B cell (primary cell): ENCODE data around the gene GLIS2. TPM values are rescaled to one million over a fixed set of nuclear protein-coding genes. Genes with fewer than 3 reads are reported as not detected.

Source experiments
- ATAC-seq: fragments of 200-7000 bp; cut with Tn5 transposase; one replicate; pipeline ENCODE4 v1.10.0; 2021; ENCODE audit warnings: low read depth, mild to moderate bottlenecking, moderate number of reproducible peaks, moderate library complexity
- CTCF ChIA-PET: fragments of 350-600 bp; sonication (Branson Sonifier 250); formaldehyde crosslinking; loops from one replicate; lab custom pipeline; 2021; ENCODE audit warnings: antibody characterized with exemption, inconsistent platforms; lab: Charles Lee
- POLR2A ChIA-PET: fragments of 350-600 bp; sonication (Branson Sonifier 250); formaldehyde crosslinking; loops from one replicate; lab custom pipeline; 2021; ENCODE audit warnings: antibody characterized with exemption; lab: Charles Lee
- DNase-seq: peaks from one replicate; pipeline ENCODE4 v3.0.0; 2013
- H2AFZ ChIP-seq: 2 replicates; pipeline ENCODE4 v1.6.1; 2012; ENCODE audit warnings: mild to moderate bottlenecking, low read depth, low read length; ENCODE audit not compliant: insufficient read depth, poor library complexity, severe bottlenecking
- H3K27ac ChIP-seq, 2 donors: 1 replicate in 1 of 2; 2 replicates in 1 of 2; pipeline ENCODE4 v1.5.1; 2012 to 2013; ENCODE audit warnings: low read length in 2 of 2, mild to moderate bottlenecking in 2 of 2, moderate library complexity in 1 of 2
- H3K27me3 ChIP-seq, 4 experiments: fragments of 200-600 bp in 1 of 4; sonication (generic) in 1 of 4; replicated peaks in 1 of 4; 1 replicate in 2 of 4; 2 replicates in 2 of 4; pipeline versions ENCODE4 v1.6.1 to v1.7.0; 2013 to 2016; ENCODE audit warnings: low read length in 3 of 4, mild to moderate bottlenecking in 2 of 4, mixed read lengths in 1 of 4, moderate library complexity in 1 of 4; ENCODE audit not compliant: insufficient read depth in 4 of 4, control insufficient read depth in 3 of 4; ENCODE audit errors: control extremely low read depth in 1 of 4
- H3K36me3 ChIP-seq, 2 experiments: replicated peaks in 1 of 2; 1 replicate in 1 of 2; 2 replicates in 1 of 2; pipeline versions ENCODE4 v1.6.1 to v1.7.1; 2013; ENCODE audit warnings: low read length in 1 of 2; ENCODE audit not compliant: insufficient read depth in 2 of 2, control insufficient read depth in 1 of 2; ENCODE audit errors: control extremely low read depth in 1 of 2, extremely low read depth in 1 of 2
- H3K4me1 ChIP-seq, 2 donors: fragments of 200-600 bp in 1 of 2; sonication (generic) in 1 of 2; 1 replicate in 1 of 2; 2 replicates in 1 of 2; pipeline versions ENCODE4 v1.5.1 to v1.6.1; 2013 to 2017; ENCODE audit warnings: low read length in 2 of 2; ENCODE audit not compliant: control insufficient read depth in 2 of 2, insufficient read depth in 2 of 2
- H3K4me2 ChIP-seq: replicated peaks from 2 replicates; pipeline ENCODE3; 2012; ENCODE audit warnings: mild to moderate bottlenecking, low read depth, low read length; ENCODE audit not compliant: poor library complexity, severe bottlenecking
- H3K4me3 ChIP-seq, 5 experiments: fragments of 200-600 bp in 1 of 5; sonication (generic) in 1 of 5; 1 replicate in 3 of 5; 2 replicates in 2 of 5; pipeline versions ENCODE4 v1.5.1 to v1.7.0; 2011 to 2016; ENCODE audit warnings: low read length in 4 of 5, mild to moderate bottlenecking in 4 of 5, low read depth in 2 of 5, control low read depth in 1 of 5, moderate library complexity in 1 of 5; ENCODE audit not compliant: insufficient read depth in 1 of 5; ENCODE audit errors: control extremely low read depth in 1 of 5, extremely low read depth in 1 of 5
- H3K79me2 ChIP-seq: fragments of 200-600 bp; sonication (generic); one replicate; pipeline ENCODE4 v1.6.0; 2016; ENCODE audit warnings: low read length; ENCODE audit not compliant: control insufficient read depth, insufficient read depth
- H3K9ac ChIP-seq: fragments of 200-600 bp; sonication (generic); 2 replicates; pipeline ENCODE4 v1.6.1; 2017; ENCODE audit warnings: mild to moderate bottlenecking, low read length, moderate library complexity
- H3K9me3 ChIP-seq, 3 donors: one replicate each; pipeline versions ENCODE4 v1.6.1 to v1.7.1; 2013; ENCODE audit warnings: low read length in 2 of 3; ENCODE audit not compliant: control insufficient read depth in 2 of 3, insufficient read depth in 1 of 3; ENCODE audit errors: control extremely low read depth in 1 of 3
- H4K20me1 ChIP-seq: 2 replicates; pipeline ENCODE4 v1.6.0; 2012; ENCODE audit warnings: mild to moderate bottlenecking, low read length; ENCODE audit not compliant: insufficient read depth, control insufficient read depth, poor library complexity, severe bottlenecking
- H3K27ac Mint-ChIP-seq: one replicate; pipeline ENCODE4 v1.8.0; 2021; ENCODE audit warnings: mixed read lengths
- H3K27me3 Mint-ChIP-seq: one replicate; pipeline ENCODE4 v1.8.0; 2021; ENCODE audit warnings: mixed read lengths
- H3K4me1 Mint-ChIP-seq: one replicate; pipeline ENCODE4 v1.8.0; 2021; ENCODE audit warnings: mixed read lengths
- H3K4me3 Mint-ChIP-seq: one replicate; pipeline ENCODE4 v1.8.0; 2021; ENCODE audit warnings: mixed read lengths
- H3K9me3 Mint-ChIP-seq: one replicate; pipeline ENCODE4 v1.8.0; 2022; ENCODE audit warnings: mixed read lengths; ENCODE audit not compliant: insufficient read depth
- CTCF ChIP-seq: fragments of 200-600 bp; IDR thresholded peaks from one replicate; pipeline ENCODE4 v1.8.0; 2022; ENCODE audit warnings: antibody characterized with exemption, mild to moderate bottlenecking
- EZH2 ChIP-seq: IDR thresholded peaks from 2 replicates; pipeline ENCODE4 v1.6.1; 2012; ENCODE audit warnings: borderline replicate concordance, low read depth, mild to moderate bottlenecking, moderate library complexity, low read length; ENCODE audit not compliant: insufficient read depth, poor library complexity, severe bottlenecking
- WGBS: methylation state at CpG from one replicate; pipeline ENCODE4 v1.1.5; 2013; ENCODE audit warnings: missing lambda C conversion rate; ENCODE audit not compliant: insufficient coverage; 5-methylcytosine and 5-hydroxymethylcytosine counted together
- intact Hi-C: fragments of 100-400 bp; cut with micrococcal nuclease; formaldehyde crosslinking; loops from one replicate; pipeline ENCODE4 v1.10.0; 2022
- polyA plus RNA-seq: library from polyadenylated mRNA; depleted of rRNA; stranded (reverse); fragments of >200 nt; gene quantifications from 2 replicates; pipeline ENCODE4 v1.2.3, GENCODE V29; 2012
- total RNA-seq, 2 donors: library from RNA; stranded (reverse); fragments of 120-200 nt in 1 of 2; gene quantifications; 1 replicate in 1 of 2; 2 replicates in 1 of 2; pipeline versions ENCODE4 v1.2.3 to v1.2.4, GENCODE V29; 2013 to 2022

Gene GLIS2
- total and polyA plus RNA-seq, 2 donors (not counting 1 experiment from before 2014, with no cell fraction given) = not detected

GRCh38 chr16:4324492-4325252 is 8.8 kb downstream of the GLIS2 start:
- no peaks in the 10 kb centered on the region for H4K20me1 ChIP-seq
- TF ChIP-seq EZH2 (no peak), CTCF (no peak)
- DNase-seq (no peak), ATAC-seq (no peak)
- Mint-ChIP-seq H3K9me3 (no peaks in the 10 kb centered on the region), H3K4me3 (no peak overlapping the region), H3K27ac (no peak overlapping the region), H3K27me3 (peaks cover 1% of the 10 kb centered on the region), H3K4me1 (peaks cover 10% of the 10 kb centered on the region)
- H3K79me2 ChIP-seq = no peaks in the 10 kb centered on the region
- H3K36me3 ChIP-seq = no peaks in the 10 kb centered on the region
- H3K4me3 ChIP-seq = no peak overlapping the region
- no peak overlapping the region for H3K4me2 ChIP-seq
- intact Hi-C loops = no loop called here
- H2AFZ ChIP-seq = no peak overlapping the region
- ChIA-PET POLR2A (no interaction called here), CTCF (interaction anchor here (0.6 to 10.0 kb wide), 3 partner anchors 13 to 114 kb away, joined by 5 to 165 read pairs (median 152); partner anchors contain the start of gene GLIS2)
- H3K4me1 ChIP-seq = peaks cover 18 to 29% of the 10 kb centered on the region in 2 donors
- H3K9ac ChIP-seq = no peak overlapping the region
- no peaks in the 10 kb centered on the region for H3K9me3 ChIP-seq
- peaks cover 0 to 20% (median 0%) of the 10 kb centered on the region in 4 experiments for H3K27me3 ChIP-seq
- H3K27ac ChIP-seq = no peak overlapping the region
- WGBS = 92% methylated on average over 21 of the region's 22 CpGs

- Mint-ChIP-seq H3K9me3 (no peaks in the 10 kb centered on the region), H3K27me3 (peaks cover 3% of the 10 kb centered on the region), H3K4me1 (peaks cover 9% of the 10 kb centered on the region), H3K27ac (no peak overlapping the region), H3K4me3 (peak overlapping the region; percentile 14)
- H3K27me3 ChIP-seq = peaks cover 0 to 15% (median 0%) of the 10 kb centered on the region in 4 experiments
- DNase-seq = peak; percentile 50
- H4K20me1 ChIP-seq = no peaks in the 10 kb centered on the region
- WGBS = 50% methylated on average over 1 of the region's 6 CpGs
- peaks cover 16 to 24% of the 10 kb centered on the region in 2 donors for H3K4me1 ChIP-seq
- ChIA-PET POLR2A (no interaction called here), CTCF (interaction anchor here (0.6 to 10.0 kb wide), 4 partner anchors 9 to 113 kb away, joined by 4 to 165 read pairs (median 78); partner anchors contain the start of gene GLIS2)
- no peak overlapping the region for H3K27ac ChIP-seq
- no peak overlapping the region for H2AFZ ChIP-seq
- no peaks in the 10 kb centered on the region for H3K9me3 ChIP-seq
- no peaks in the 10 kb centered on the region for H3K79me2 ChIP-seq
- TF ChIP-seq CTCF (no peak), EZH2 (no peak)
- no peak for ATAC-seq
- no peak overlapping the region for H3K4me3 ChIP-seq
- no peak overlapping the region for H3K9ac ChIP-seq
- intact Hi-C loops = no loop called here
- no peaks in the 10 kb centered on the region for H3K36me3 ChIP-seq
- H3K4me2 ChIP-seq = no peak overlapping the region
Measured at GRCh38 chr16:4325253-4325758, 9.4 kb downstream of the GLIS2 start.
